HepG2 (cell line): ENCODE data around the gene CREM. TPM values are rescaled to one million over a fixed set of nuclear protein-coding genes. Genes with fewer than 3 reads are reported as not detected.

Experiments
- ATAC-seq: fragments of 200-7000 bp; cut with Tn5 transposase; 3 replicates; pipeline ENCODE4 v1.9.1; 2020; ENCODE audit warnings: mild to moderate bottlenecking, moderate library complexity
- BruUV-seq: library from RNA; stranded (reverse); fragments of 400-500 nt; replicated peaks from 2 replicates; lab custom pipeline; 2021; lab: Mats Ljungman, UMichigan
- CTCF ChIA-PET: fragments of 300-600 bp; formaldehyde crosslinking; extraction: SDS; loops from one replicate; lab custom pipeline; 2021; ENCODE audit warnings: low total read pairs, inconsistent platforms, low intra/inter-chr PET ratio; lab: Yijun Ruan, JAX
- POLR2A ChIA-PET: fragments of 350-600 bp; sonication (Branson Sonifier 250); formaldehyde crosslinking; loops from one replicate; lab custom pipeline; 2020; ENCODE audit warnings: antibody characterized with exemption, inconsistent platforms; lab: Yijun Ruan, JAX
- DNase-seq: peaks from one replicate; pipeline ENCODE4 v3.0.0-alpha.2; 2015; ENCODE audit warnings: low spot score
- FAIRE-seq: peaks from 3 replicates; lab custom pipeline; 2011; peaks lifted over from hg19 to GRCh38; lab: Jason Lieb, UNC
- H2AFZ ChIP-seq: one replicate; pipeline ENCODE4 v1.6.1; 2011; ENCODE audit warnings: low read length, inconsistent platforms
- H3K27ac ChIP-seq: fragments of 300-600 bp; 3 replicates; pipeline ENCODE4 v1.8.0; 2011; ENCODE audit warnings: mixed run types, mild to moderate bottlenecking, mixed read lengths, low read length, inconsistent platforms; ENCODE audit not compliant: insufficient read depth; ENCODE audit errors: extremely low read length
- H3K27me3 ChIP-seq, 2 experiments: fragments of 200-600 bp in 1 of 2; 2 replicates in 1 of 2; 3 replicates in 1 of 2; pipeline versions ENCODE4 v1.6.0 to v1.8.0; 2011; ENCODE audit warnings: low read length in 2 of 2, mild to moderate bottlenecking in 2 of 2, moderate library complexity in 2 of 2, inconsistent platforms in 1 of 2; ENCODE audit not compliant: insufficient read depth in 2 of 2, control insufficient read depth in 1 of 2
- H3K36me3 ChIP-seq, 2 experiments: fragments of 200-600 bp in 1 of 2; replicated peaks in 1 of 2; 2 replicates in 1 of 2; 3 replicates in 1 of 2; pipeline versions ENCODE4 v1.5.1 to v1.8.0; 2011; ENCODE audit warnings: low read length in 2 of 2, inconsistent platforms in 1 of 2; ENCODE audit not compliant: insufficient read depth in 2 of 2, control insufficient read depth in 1 of 2
- H3K4me1 ChIP-seq: 2 replicates; pipeline ENCODE4 v1.5.1; 2012; ENCODE audit warnings: low read length, inconsistent platforms; ENCODE audit not compliant: insufficient read depth
- H3K4me2 ChIP-seq: 2 replicates; pipeline ENCODE4 v1.6.0; 2011; ENCODE audit warnings: low read depth, low read length, inconsistent platforms
- H3K4me3 ChIP-seq, 3 experiments: fragments of 200-600 bp in 1 of 3; sonication (generic), shearing (Covaris generic) in 1 of 3; replicated peaks in 1 of 3; 2 replicates each; pipeline ENCODE4 v1.5.1; 2011 to 2016; ENCODE audit warnings: low read length in 3 of 3, inconsistent platforms in 2 of 3, low read depth in 2 of 3, mild to moderate bottlenecking in 2 of 3, control low read depth in 1 of 3, mixed read lengths in 1 of 3; ENCODE audit not compliant: insufficient read depth in 1 of 3
- H3K79me2 ChIP-seq: one replicate; pipeline ENCODE4 v1.6.1; 2011; ENCODE audit warnings: low read length, inconsistent platforms; ENCODE audit not compliant: insufficient read depth
- H3K9ac ChIP-seq: 2 replicates; pipeline ENCODE4 v1.6.0; 2011; ENCODE audit warnings: mild to moderate bottlenecking, low read depth, low read length, inconsistent platforms; ENCODE audit not compliant: insufficient read depth
- H3K9me3 ChIP-seq: 2 replicates; pipeline ENCODE4 v1.5.1; 2012; ENCODE audit warnings: mild to moderate bottlenecking, low read length
- H4K20me1 ChIP-seq: 2 replicates; pipeline ENCODE4 v1.6.0; 2011; ENCODE audit warnings: inconsistent platforms, mild to moderate bottlenecking, low read length, moderate library complexity; ENCODE audit not compliant: insufficient read depth
- FOXM1 ChIP-seq: sonication (generic); formaldehyde crosslinking; IDR thresholded peaks from 2 replicates; pipeline ENCODE4 v1.5.0; 2020; ENCODE audit warnings: missing genetic modification reagents
- MYNN ChIP-seq: sonication (generic); formaldehyde crosslinking; IDR thresholded peaks from 2 replicates; pipeline ENCODE4 v1.4.0; 2020; ENCODE audit warnings: mild to moderate bottlenecking, low read depth, missing genetic modification reagents
- PHF20 ChIP-seq: sonication (generic); formaldehyde crosslinking; IDR thresholded peaks from 2 replicates; pipeline ENCODE4 v1.5.0; 2020; ENCODE audit warnings: mild to moderate bottlenecking, missing genetic modification reagents
- SMAD9 ChIP-seq: sonication (generic); formaldehyde crosslinking; IDR thresholded peaks from 2 replicates; pipeline ENCODE4 v1.5.1; 2020; ENCODE audit warnings: mild to moderate bottlenecking, missing genetic modification reagents
- SP4 ChIP-seq: sonication (generic); formaldehyde crosslinking; IDR thresholded peaks from 2 replicates; pipeline ENCODE4 v1.8.1; 2023; ENCODE audit warnings: mild to moderate bottlenecking, missing genetic modification reagents
- TFAP4 ChIP-seq: sonication (generic); IDR thresholded peaks from 2 replicates; pipeline ENCODE4 v1.6.1; 2016; ENCODE audit warnings: low read depth, borderline replicate concordance
- ZNF343 ChIP-seq: sonication (generic); formaldehyde crosslinking; IDR thresholded peaks from 2 replicates; pipeline ENCODE4 v1.4.0; 2020; ENCODE audit warnings: mild to moderate bottlenecking, missing genetic modification reagents
- ZNF660 ChIP-seq: sonication (generic); formaldehyde crosslinking; IDR thresholded peaks from 2 replicates; pipeline ENCODE4 v1.5.1; 2020; ENCODE audit warnings: mild to moderate bottlenecking, low read depth, missing genetic modification reagents, borderline replicate concordance
- ZNF782 ChIP-seq: sonication (generic); formaldehyde crosslinking; IDR thresholded peaks from 2 replicates; pipeline ENCODE4 v1.4.0; 2020; ENCODE audit warnings: missing genetic modification reagents, mild to moderate bottlenecking, borderline replicate concordance
- ZNF816 ChIP-seq: sonication (generic); formaldehyde crosslinking; IDR thresholded peaks from 2 replicates; pipeline ENCODE4 v1.8.0; 2022; ENCODE audit warnings: missing genetic modification reagents, mild to moderate bottlenecking, borderline replicate concordance
- ZNF839 ChIP-seq: sonication (generic); formaldehyde crosslinking; IDR thresholded peaks from 2 replicates; pipeline ENCODE4 v1.4.0; 2020; ENCODE audit warnings: missing genetic modification reagents, mild to moderate bottlenecking, borderline replicate concordance
- WGBS: methylation state at CpG from one replicate; pipeline ENCODE4 v1.1.6; 2017; ENCODE audit warnings: low lambda C conversion rate; 5-methylcytosine and 5-hydroxymethylcytosine counted together
- in situ Hi-C: cut with HindIII; loops from 2 replicates; pipeline ENCODE4 v1.10.0; 2017; ENCODE audit warnings: low pct_unique_long_range_greater_than_20kb; ENCODE audit not compliant: extremely low pct_ligation_motif_present
- intact Hi-C: fragments of 100-400 bp; cut with micrococcal nuclease; formaldehyde crosslinking; loops from one replicate; pipeline ENCODE4 v1.10.0; 2022; ENCODE audit not compliant: unreplicated experiment
- polyA plus RNA-seq, 8 experiments: library from polyadenylated mRNA; depleted of rRNA in 3 of 8; stranded (reverse) in 7 of 8; unstranded in 1 of 8; fragments of >200 nt; fragmentation: Illumina TruSeq in 4 of 8; extraction: Trizol in 4 of 8; gene quantifications; 2 replicates each; pipeline versions ENCODE4 v1.2.1 to v1.2.3, GENCODE V29; 2011 to 2016; ENCODE audit warnings: low read depth in 4 of 8, missing spikeins in 1 of 8, mixed read lengths in 1 of 8; ENCODE audit not compliant: insufficient read depth in 1 of 8
- total RNA-seq, 5 experiments: library from RNA; depleted of rRNA; stranded (reverse); fragments of >200 nt; fragmentation: Illumina TruSeq; extraction: Trizol; gene quantifications; 2 replicates each; pipeline ENCODE4 v1.2.3, GENCODE V29; 2016; ENCODE audit warnings: low read depth in 1 of 5

CREM gene
- total and polyA plus RNA-seq, 2 of the 13 experiments (the other 11 are each of a cell fraction or from before 2014, with no cell fraction given), result 21.3 to 25.4 TPM

- peak; percentile 27; the same call in 1 of the 2 replicates for TF ChIP-seq SP4 (CRISPR knock-in tag)
- peak; percentile 57; the same call in 1 of the 2 replicates for TF ChIP-seq ZNF816 (CRISPR knock-in tag)
- peak; percentile 56; the same call in 1 of the 2 replicates for TF ChIP-seq ZNF782
- TF ChIP-seq, all 625 proteins: peak for 267
These were observed at the start of gene CREM (continued) for GRCh38 chr10:35126530-35127288.

- FAIRE-seq (no peak), ATAC-seq (no peak), DNase-seq (no peak)
- Histone ChIP-seq H3K4me2 (no peak overlapping the region), H3K36me3 (no peaks in the 10 kb centered on the region), H3K9me3 (peaks cover 6% of the 10 kb centered on the region; the same call in 1 of the 2 replicates), H3K27me3 (no peaks in the 10 kb centered on the region), H4K20me1 (0 out of 2 replicates have a peak, but pooled peaks cover 3% of the 10 kb centered on the region), H3K27ac (no peak overlapping the region), H2AFZ (no peak overlapping the region), H3K9ac (no peak overlapping the region), H3K4me1 (no peaks in the 10 kb centered on the region), H3K4me3 (no peak overlapping the region), H3K79me2 (peaks cover 29% of the 10 kb centered on the region)
- intact Hi-C loops (no loop called here), in situ Hi-C loops (no loop called here)
- BruUV-seq, result no TSS peak
- ChIA-PET CTCF (no interaction called here), POLR2A (no interaction called here)
- TF ChIP-seq PHF20 (CRISPR knock-in tag) (no peak), ZNF839 (CRISPR knock-in tag) (no peak), ZNF343 (CRISPR knock-in tag) (no peak), TFAP4 (no peak), SMAD9 (CRISPR knock-in tag) (no peak), FOXM1 (CRISPR knock-in tag) (no peak), ZNF660 (CRISPR knock-in tag) (no peak), MYNN (CRISPR knock-in tag) (no peak)
- WGBS, result 90% methylated on average over 4 of the region's 4 CpGs
These were observed 47.4 kb upstream of the CREM start for GRCh38 chr10:35079265-35079664.
